ENCODE measurements around the gene OR8B2. TPM values are rescaled to one million over a fixed set of nuclear protein-coding genes. Genes with fewer than 3 reads are reported as not detected.

The OR8B2 gene
- total RNA-seq, 4 donors from 2014 or later: not detected

- Histone ChIP-seq H3K27ac (replicated peaks in 1 of 4) (no peak overlapping the region), H3K36me3 (no peaks in the 10 kb centered on the region), H3K9me3 (no peaks in the 10 kb centered on the region), H3K27me3 (no peaks in the 10 kb centered on the region), H3K4me1 (no peaks in the 10 kb centered on the region), H3K4me3 (no peak overlapping the region)
- WGBS: 32% methylated on average over 2 of the region's 2 CpGs
- intact Hi-C loops (cut with DNase I): no loop called here
- no peak for DNase-seq (ENCODE audit: extremely low spot score)
- no peak for TF ChIP-seq CTCF (IDR thresholded peaks at IDR 0.05)
- no peak for TF ChIP-seq POLR2AphosphoS5 (IDR thresholded peaks at IDR 0.05)
- no peak for TF ChIP-seq EP300 (IDR thresholded peaks at IDR 0.05)
- TF ChIP-seq POLR2A (IDR thresholded peaks at IDR 0.05; ENCODE audit: low read depth): no peak
Observed at GRCh38 chr11:124359566-124359965, 24.7 kb downstream of the OR8B2 start.

- H3K4me1 ChIP-seq: no peaks in the 10 kb centered on the region
- 61% methylated on average over 3 of the region's 3 CpGs for WGBS
- no peak for TF ChIP-seq POLR2A (IDR thresholded peaks at IDR 0.05; ENCODE audit: low read depth)
- no peak for TF ChIP-seq EP300 (IDR thresholded peaks at IDR 0.05)
- no peak for TF ChIP-seq CTCF (IDR thresholded peaks at IDR 0.05)
- TF ChIP-seq POLR2AphosphoS5 (IDR thresholded peaks at IDR 0.05): no peak
- H3K4me3 ChIP-seq: no peak overlapping the region
- H3K27me3 ChIP-seq: no peaks in the 10 kb centered on the region
- intact Hi-C loops (cut with DNase I): no loop called here
- DNase-seq (ENCODE audit: extremely low spot score): no peak
- H3K27ac ChIP-seq (replicated peaks in 1 of 4): no peak overlapping the region
- H3K36me3 ChIP-seq: no peaks in the 10 kb centered on the region
- no peaks in the 10 kb centered on the region for H3K9me3 ChIP-seq
Observed at GRCh38 chr11:124346311-124346955, 37.9 kb downstream of the OR8B2 start.

- Histone ChIP-seq H3K4me1 (no peaks in the 10 kb centered on the region), H3K27me3 (no peaks in the 10 kb centered on the region), H3K9me3 (no peaks in the 10 kb centered on the region), H3K4me3 (no peak overlapping the region), H3K36me3 (no peaks in the 10 kb centered on the region), H3K27ac (replicated peaks in 1 of 4) (no peak overlapping the region)
- intact Hi-C loops (cut with DNase I): no loop called here
- 79% methylated on average over 5 of the region's 5 CpGs for WGBS
- no peak for DNase-seq (ENCODE audit: extremely low spot score)
- TF ChIP-seq EP300 (IDR thresholded peaks at IDR 0.05): no peak
- TF ChIP-seq POLR2A (IDR thresholded peaks at IDR 0.05; ENCODE audit: low read depth): no peak
- no peak for TF ChIP-seq POLR2AphosphoS5 (IDR thresholded peaks at IDR 0.05)
- TF ChIP-seq CTCF (IDR thresholded peaks at IDR 0.05): no peak
Observed at GRCh38 chr11:124344346-124344745, 40.0 kb downstream of the OR8B2 start.

- Histone ChIP-seq H3K4me1 (no peaks in the 10 kb centered on the region), H3K9me3 (no peaks in the 10 kb centered on the region), H3K27ac (replicated peaks in 1 of 4) (no peak overlapping the region), H3K4me3 (no peak overlapping the region), H3K36me3 (no peaks in the 10 kb centered on the region), H3K27me3 (no peaks in the 10 kb centered on the region)
- intact Hi-C loops (cut with DNase I): no loop called here
- DNase-seq (ENCODE audit: extremely low spot score): no peak
- 75% methylated on average over 2 of the region's 2 CpGs for WGBS
- TF ChIP-seq POLR2A (IDR thresholded peaks at IDR 0.05; ENCODE audit: low read depth): no peak
- TF ChIP-seq CTCF (IDR thresholded peaks at IDR 0.05): no peak
- no peak for TF ChIP-seq EP300 (IDR thresholded peaks at IDR 0.05)
- TF ChIP-seq POLR2AphosphoS5 (IDR thresholded peaks at IDR 0.05): no peak
Observed at GRCh38 chr11:124340142-124340447, 44.2 kb downstream of the OR8B2 start.
